ENCODE measurements around the gene ITPR2.

The ITPR2 gene

DNA sequence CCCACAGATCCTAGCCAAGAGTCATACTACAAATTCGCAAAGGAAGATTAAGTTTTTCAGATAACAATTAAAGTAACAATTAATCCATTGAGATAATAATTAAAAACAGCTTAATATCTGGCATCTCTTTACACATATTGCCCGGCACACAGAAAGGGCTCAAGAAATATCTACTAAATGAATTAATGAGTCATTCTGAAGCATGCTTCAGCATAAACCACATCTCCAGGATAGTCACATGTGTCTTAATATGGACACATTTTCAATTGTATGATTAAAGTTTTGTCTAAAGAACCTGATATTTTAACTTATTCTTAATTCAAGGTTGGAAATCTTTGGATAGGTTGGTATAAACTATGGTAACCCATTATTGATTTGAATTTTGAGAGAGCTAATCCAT, 9.6 kb downstream of the ITPR2 start:
- TF ChIP-seq FOXP2 (optimal IDR thresholded peaks at IDR 0.05; ENCODE audit: borderline replicate concordance, extremely low read depth, extremely low read length, insufficient read depth): no peak
- TF ChIP-seq POLR2AphosphoS5 (IDR thresholded peaks at IDR 0.05; ENCODE audit: low read depth, low read length): no peak
- no peak for TF ChIP-seq TAF1 (IDR thresholded peaks at IDR 0.05; ENCODE audit: borderline replicate concordance, insufficient read depth, low read length)
- TF ChIP-seq SIN3A (IDR thresholded peaks at IDR 0.05; ENCODE audit: borderline replicate concordance, insufficient read depth, low read length): no peak
- TF ChIP-seq, protein P1, sequence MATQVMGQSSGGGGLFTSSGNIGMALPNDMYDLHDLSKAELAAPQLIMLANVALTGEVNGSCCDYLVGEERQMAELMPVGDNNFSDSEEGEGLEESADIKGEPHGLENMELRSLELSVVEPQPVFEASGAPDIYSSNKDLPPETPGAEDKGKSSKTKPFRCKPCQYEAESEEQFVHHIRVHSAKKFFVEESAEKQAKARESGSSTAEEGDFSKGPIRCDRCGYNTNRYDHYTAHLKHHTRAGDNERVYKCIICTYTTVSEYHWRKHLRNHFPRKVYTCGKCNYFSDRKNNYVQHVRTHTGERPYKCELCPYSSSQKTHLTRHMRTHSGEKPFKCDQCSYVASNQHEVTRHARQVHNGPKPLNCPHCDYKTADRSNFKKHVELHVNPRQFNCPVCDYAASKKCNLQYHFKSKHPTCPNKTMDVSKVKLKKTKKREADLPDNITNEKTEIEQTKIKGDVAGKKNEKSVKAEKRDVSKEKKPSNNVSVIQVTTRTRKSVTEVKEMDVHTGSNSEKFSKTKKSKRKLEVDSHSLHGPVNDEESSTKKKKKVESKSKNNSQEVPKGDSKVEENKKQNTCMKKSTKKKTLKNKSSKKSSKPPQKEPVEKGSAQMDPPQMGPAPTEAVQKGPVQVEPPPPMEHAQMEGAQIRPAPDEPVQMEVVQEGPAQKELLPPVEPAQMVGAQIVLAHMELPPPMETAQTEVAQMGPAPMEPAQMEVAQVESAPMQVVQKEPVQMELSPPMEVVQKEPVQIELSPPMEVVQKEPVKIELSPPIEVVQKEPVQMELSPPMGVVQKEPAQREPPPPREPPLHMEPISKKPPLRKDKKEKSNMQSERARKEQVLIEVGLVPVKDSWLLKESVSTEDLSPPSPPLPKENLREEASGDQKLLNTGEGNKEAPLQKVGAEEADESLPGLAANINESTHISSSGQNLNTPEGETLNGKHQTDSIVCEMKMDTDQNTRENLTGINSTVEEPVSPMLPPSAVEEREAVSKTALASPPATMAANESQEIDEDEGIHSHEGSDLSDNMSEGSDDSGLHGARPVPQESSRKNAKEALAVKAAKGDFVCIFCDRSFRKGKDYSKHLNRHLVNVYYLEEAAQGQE (IDR thresholded peaks at IDR 0.05; ENCODE audit: insufficient read depth in 1 of 2, low read depth in 2 of 2, low read length in 2 of 2): no peak

DNA sequence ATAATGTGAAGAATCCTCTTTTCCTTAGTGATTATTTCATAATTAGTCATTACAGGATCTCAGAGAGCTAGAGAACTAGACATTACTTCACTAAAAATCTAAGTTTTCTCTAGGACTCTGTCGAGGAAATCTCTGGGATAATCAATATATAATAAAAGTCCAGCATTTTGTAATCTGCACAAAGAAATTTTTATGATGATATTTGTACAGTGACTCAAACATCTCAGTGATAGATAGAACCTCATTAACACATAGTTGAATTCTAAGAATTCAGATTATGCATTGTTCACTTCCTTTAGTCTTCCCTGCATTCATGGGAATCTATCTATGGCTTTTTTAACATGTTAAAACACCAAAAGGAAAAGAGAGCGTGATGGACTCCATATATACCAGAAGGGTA, 11.0 kb downstream of the ITPR2 start:
- TF ChIP-seq FOXP2 (optimal IDR thresholded peaks at IDR 0.05; ENCODE audit: borderline replicate concordance, extremely low read depth, extremely low read length, insufficient read depth) (no peak), POLR2AphosphoS5 (IDR thresholded peaks at IDR 0.05; ENCODE audit: low read depth, low read length) (no peak), SIN3A (IDR thresholded peaks at IDR 0.05; ENCODE audit: borderline replicate concordance, insufficient read depth, low read length) (no peak), TAF1 (IDR thresholded peaks at IDR 0.05; ENCODE audit: borderline replicate concordance, insufficient read depth, low read length) (no peak)
- TF ChIP-seq, protein P1 (IDR thresholded peaks at IDR 0.05; ENCODE audit: insufficient read depth in 1 of 2, low read depth in 2 of 2, low read length in 2 of 2): no peak

DNA sequence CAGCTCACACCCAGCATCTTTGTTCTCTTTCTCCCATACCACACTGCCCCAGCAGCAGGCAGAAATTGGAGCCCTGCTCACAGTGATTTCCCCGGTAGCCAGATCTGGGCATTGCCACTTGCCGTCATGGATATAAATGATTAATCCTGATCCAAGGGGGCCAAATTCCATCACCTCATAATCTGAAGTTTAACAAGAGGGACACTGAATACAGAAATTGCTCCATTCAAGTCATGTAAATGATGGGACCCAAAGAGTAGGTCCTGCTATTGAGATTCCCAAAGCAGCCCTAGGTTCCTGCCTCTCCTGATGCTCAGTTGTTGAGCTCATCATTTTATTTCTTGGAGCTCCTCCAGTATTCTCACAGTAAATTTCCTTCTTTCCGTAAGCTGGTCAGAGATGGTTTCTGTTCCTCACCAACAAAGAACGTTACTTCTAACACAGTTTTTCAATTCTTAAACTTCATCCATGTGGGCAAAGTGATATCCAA, 11.7 kb downstream of the ITPR2 start:
- TF ChIP-seq SIN3A (IDR thresholded peaks at IDR 0.05; ENCODE audit: borderline replicate concordance, insufficient read depth, low read length) (no peak), FOXP2 (optimal IDR thresholded peaks at IDR 0.05; ENCODE audit: borderline replicate concordance, extremely low read depth, extremely low read length, insufficient read depth) (no peak), TAF1 (IDR thresholded peaks at IDR 0.05; ENCODE audit: borderline replicate concordance, insufficient read depth, low read length) (no peak), POLR2AphosphoS5 (IDR thresholded peaks at IDR 0.05; ENCODE audit: low read depth, low read length) (no peak)
- TF ChIP-seq, protein P1 (IDR thresholded peaks at IDR 0.05; ENCODE audit: insufficient read depth in 1 of 2, low read depth in 2 of 2, low read length in 2 of 2): no peak

DNA sequence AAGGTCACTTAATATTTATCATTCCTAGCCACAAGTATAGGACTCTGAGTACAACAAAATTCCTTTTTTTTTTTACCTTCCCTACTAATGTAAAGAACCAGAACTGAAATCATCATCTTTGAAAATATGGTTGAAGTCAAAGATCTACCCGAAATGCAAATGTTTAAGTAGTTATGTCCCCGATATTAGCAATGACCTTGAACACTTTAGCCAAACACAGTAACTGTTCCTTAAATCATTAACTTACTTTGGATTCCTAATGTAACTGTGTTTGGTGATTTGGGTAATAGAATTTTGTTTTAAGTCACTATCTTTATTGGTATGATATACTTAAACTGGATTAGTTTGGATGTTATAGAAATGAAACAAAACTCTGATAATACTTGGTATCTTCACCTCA, 14.4 kb downstream of the ITPR2 start:
- TF ChIP-seq TAF1 (IDR thresholded peaks at IDR 0.05; ENCODE audit: borderline replicate concordance, insufficient read depth, low read length) (no peak), POLR2AphosphoS5 (IDR thresholded peaks at IDR 0.05; ENCODE audit: low read depth, low read length) (no peak), SIN3A (IDR thresholded peaks at IDR 0.05; ENCODE audit: borderline replicate concordance, insufficient read depth, low read length) (no peak), FOXP2 (optimal IDR thresholded peaks at IDR 0.05; ENCODE audit: borderline replicate concordance, extremely low read depth, extremely low read length, insufficient read depth) (no peak)
- TF ChIP-seq, protein P1 (IDR thresholded peaks at IDR 0.05; ENCODE audit: insufficient read depth in 1 of 2, low read depth in 2 of 2, low read length in 2 of 2): no peak

DNA sequence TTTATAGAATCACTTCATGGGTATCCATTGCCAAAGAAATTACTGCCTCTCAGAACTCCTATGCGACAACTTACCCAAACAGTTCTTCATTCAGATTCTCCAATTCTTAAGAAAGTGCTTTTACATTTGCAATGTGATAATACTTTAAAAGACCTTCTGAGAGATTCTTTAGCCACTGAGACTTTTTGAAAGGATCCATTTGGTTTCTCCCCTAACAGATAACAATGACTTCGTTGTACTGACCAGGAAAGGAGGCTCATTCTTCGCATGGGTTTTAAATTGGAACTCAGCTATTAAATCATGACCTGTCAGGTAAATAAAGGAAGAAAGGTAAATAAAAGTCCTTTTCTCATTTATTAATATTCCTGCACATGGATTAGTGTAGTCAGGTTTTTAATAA, 14.8 kb downstream of the ITPR2 start:
- TF ChIP-seq SIN3A (IDR thresholded peaks at IDR 0.05; ENCODE audit: borderline replicate concordance, insufficient read depth, low read length) (no peak), TAF1 (IDR thresholded peaks at IDR 0.05; ENCODE audit: borderline replicate concordance, insufficient read depth, low read length) (no peak), POLR2AphosphoS5 (IDR thresholded peaks at IDR 0.05; ENCODE audit: low read depth, low read length) (no peak), FOXP2 (optimal IDR thresholded peaks at IDR 0.05; ENCODE audit: borderline replicate concordance, extremely low read depth, extremely low read length, insufficient read depth) (no peak)
- TF ChIP-seq, protein P1 (IDR thresholded peaks at IDR 0.05; ENCODE audit: insufficient read depth in 1 of 2, low read depth in 2 of 2, low read length in 2 of 2): no peak

All from PFSK-1 (cell line).